ENCODE data around the gene KDM6B.
"Not testable (repeated sequence)": the region's sequence is repeated elsewhere in the genome, so short reads cannot be mapped to it uniquely, and the experiment has no call there.

Gene KDM6B, protein sequence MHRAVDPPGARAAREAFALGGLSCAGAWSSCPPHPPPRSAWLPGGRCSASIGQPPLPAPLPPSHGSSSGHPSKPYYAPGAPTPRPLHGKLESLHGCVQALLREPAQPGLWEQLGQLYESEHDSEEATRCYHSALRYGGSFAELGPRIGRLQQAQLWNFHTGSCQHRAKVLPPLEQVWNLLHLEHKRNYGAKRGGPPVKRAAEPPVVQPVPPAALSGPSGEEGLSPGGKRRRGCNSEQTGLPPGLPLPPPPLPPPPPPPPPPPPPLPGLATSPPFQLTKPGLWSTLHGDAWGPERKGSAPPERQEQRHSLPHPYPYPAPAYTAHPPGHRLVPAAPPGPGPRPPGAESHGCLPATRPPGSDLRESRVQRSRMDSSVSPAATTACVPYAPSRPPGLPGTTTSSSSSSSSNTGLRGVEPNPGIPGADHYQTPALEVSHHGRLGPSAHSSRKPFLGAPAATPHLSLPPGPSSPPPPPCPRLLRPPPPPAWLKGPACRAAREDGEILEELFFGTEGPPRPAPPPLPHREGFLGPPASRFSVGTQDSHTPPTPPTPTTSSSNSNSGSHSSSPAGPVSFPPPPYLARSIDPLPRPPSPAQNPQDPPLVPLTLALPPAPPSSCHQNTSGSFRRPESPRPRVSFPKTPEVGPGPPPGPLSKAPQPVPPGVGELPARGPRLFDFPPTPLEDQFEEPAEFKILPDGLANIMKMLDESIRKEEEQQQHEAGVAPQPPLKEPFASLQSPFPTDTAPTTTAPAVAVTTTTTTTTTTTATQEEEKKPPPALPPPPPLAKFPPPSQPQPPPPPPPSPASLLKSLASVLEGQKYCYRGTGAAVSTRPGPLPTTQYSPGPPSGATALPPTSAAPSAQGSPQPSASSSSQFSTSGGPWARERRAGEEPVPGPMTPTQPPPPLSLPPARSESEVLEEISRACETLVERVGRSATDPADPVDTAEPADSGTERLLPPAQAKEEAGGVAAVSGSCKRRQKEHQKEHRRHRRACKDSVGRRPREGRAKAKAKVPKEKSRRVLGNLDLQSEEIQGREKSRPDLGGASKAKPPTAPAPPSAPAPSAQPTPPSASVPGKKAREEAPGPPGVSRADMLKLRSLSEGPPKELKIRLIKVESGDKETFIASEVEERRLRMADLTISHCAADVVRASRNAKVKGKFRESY (N-terminal part only)

DNA sequence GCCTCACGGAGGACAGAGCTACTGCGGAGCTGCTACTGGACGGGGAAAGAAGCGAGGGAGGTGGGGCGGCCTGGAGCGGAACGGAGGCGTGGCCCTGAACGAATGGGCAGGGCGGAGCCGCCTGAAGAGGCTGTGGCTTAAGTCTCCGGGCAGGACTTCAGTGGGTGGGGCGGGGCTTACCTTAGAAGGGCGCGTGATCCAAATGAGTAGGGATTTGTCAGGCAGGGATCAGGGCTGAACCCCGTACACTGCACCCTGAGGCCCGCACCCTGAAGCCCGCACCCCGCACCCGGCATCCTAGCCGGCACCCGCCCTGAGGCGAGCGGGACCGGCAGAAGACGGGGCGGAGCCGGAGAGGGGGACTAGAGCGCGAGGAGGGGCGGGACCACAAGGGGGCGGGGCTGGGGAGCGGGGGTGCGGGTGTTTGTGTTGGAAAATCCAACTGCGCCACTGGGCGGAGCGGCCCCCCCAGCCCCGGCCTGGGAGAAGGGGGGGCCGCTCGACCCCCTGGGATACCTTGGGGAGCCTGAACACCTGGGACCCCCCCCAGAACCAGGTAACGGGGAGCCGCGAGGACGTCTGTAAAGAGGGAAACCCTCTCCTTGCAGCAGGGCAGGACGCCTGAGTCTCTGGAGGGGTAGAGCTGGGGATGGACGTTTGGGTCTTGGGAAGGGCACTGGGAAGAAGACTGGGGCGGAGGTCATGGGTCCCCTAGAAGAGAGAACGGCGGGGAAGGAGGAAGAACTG lies at the start of gene KDM6B:
TSS of gene KDM6B (plus strand) at position 423 of the 747 bp plus-strand sequence. CDS start 11,338 bp downstream, outside the sequence.
- peak; percentile 73 to 86 (median 74) for DNase-seq (ENCODE audit: low read depth in 2 of 3, low spot score in 1 of 3)

DNA sequence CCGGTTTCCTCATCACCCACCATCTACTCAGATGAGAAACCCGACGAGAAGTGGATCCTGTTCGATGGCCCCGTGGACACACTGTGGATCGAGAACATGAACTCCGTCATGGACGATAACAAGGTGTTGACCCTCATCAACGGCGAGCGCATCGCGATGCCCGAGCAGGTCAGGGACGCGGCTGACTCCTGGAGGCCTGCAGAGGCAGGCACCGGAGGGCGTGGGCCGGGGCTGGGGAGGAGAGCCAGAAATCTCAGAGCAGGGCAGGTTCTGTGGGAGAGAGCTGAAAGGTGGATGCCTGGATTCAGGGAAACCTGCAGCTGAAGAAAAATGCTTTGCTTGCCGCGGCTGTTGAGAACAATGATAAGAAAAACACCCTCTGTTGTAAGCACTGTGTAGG lies 47.2 kb upstream of the KDM6B start:
- no peak for DNase-seq (ENCODE audit: low read depth in 2 of 3, low spot score in 1 of 3)

DNA sequence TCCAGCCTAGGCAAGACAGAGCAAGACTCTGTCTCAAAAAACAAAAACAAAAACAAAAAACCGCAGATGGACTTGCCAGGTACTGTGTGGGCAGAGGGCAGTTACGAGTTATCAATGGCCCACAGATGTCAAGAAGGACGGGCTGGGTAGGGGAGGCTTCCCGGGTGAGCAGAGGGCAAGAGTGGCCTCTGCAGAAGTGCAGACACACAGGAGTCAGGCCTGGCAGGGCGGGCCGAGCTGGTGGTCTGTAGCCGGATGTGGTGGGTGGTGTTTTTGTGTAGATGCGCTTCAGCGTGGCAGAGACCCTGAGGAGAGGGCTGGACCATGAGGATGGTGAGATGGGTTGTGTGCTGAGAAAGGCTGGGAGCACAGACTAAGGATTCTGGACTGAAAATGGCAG lies 44.9 kb upstream of the KDM6B start:
- DNase-seq (ENCODE audit: low read depth in 2 of 3, low spot score in 1 of 3) = no peak

DNA sequence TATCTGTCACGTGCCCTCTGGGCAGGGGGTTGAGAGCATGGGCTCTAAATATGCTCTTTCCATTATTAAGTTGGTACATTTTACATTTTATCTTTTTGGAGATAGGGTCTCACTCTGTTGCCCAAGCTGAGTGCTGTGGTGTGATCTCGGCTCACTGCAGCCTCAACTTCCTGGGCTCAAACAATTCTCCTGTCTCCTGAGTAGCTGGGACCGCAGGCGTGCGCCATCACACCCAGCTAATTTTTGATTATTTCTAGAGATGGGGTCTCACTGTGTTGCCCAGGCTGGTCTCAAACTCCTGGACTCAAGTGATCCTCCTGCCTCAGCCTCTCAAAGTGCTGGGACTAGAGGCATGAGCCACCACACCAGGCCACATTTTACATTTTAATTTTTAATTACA lies 43.9 kb upstream of the KDM6B start:
- DNase-seq (ENCODE audit: low read depth in 2 of 3, low spot score in 1 of 3) = no peak

DNA sequence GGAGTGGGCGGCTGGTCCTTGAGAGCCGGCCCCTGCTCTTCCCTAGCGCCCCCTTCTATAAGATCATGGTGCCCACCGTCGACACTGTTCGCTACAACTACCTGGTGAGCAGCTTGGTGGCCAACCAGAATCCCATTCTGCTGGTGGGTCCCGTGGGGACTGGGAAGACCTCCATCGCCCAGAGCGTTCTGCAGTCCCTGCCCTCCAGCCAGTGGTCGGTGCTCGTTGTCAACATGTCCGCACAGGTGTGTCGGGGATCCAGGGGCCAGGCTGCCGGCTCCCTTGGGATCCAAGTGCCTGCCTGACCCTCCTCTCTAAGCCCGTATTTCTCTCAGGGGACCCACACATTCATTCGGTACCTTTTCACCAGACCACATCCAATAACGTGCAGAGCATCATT lies 41.4 kb upstream of the KDM6B start:
- no peak for DNase-seq (ENCODE audit: low read depth in 2 of 3, low spot score in 1 of 3)

DNA sequence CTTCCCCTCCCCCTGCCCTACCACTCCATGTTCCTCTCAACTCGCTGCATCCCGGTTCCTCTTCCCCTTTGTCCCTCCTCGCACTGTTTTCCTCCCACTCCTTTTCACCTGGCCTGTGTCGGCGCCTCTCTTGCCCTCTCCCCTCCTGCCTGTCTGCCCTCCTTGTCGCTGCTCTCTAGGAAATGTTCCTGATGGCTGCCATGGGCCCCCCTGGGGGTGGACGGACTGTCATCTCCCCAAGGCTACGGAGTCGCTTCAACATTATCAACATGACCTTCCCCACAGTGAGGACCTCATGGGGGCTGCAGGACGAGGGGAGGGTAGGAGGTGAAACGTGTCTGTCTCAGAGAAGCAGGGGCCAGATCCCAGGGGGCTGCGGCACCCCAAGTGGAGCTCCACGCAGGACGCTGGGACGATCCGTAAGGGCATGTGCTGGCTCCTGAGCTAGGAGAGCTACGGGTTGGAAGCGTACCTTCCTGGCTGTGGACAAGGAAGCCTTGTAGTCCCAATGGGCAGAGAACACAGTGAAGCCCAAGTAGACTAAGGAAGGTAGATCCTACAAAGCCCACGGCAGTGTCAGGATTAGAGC lies 39.8 kb upstream of the KDM6B start:
- DNase-seq (ENCODE audit: low read depth in 2 of 3, low spot score in 1 of 3) = no peak

DNA sequence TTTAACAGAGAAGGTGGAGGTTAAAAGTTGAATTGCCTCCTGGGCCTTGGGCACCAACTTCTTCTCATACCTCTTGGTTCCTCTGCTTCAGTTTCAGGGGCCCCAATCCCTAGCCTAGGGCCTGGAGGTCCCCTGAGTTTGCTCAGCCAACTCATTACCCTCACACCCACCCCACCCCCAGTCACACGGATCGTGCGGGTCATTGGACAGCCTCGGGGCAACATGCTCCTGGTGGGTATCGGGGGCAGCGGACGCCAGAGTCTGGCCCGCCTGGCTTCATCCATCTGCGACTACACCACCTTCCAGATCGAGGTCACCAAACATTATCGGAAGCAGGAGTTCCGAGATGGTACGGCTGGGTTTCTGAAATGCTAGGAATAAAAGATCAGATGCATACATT lies 36.0 kb upstream of the KDM6B start:
- DNase-seq (ENCODE audit: low read depth in 2 of 3, low spot score in 1 of 3) = no peak

DNA sequence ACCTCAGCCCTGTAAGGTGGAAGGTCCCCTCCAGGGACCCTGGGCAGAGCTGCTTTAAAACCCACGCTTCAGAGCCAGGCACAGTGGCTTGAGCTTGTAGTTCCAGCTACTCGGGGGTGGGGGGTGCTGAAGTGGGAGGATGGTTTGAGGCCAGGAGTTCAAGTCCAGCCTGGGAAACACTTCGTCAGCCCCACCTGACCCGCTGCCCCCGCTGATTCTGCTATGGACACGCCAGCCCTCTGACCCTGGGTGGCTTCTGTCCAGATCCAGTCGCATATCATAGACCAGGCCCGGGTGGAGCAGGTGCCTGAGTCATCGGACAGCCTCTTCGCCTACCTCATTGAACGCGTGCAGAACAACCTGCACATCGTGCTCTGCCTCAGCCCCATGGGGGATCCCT lies 35.2 kb upstream of the KDM6B start:
- DNase-seq (ENCODE audit: low read depth in 2 of 3, low spot score in 1 of 3) = no peak

DNA sequence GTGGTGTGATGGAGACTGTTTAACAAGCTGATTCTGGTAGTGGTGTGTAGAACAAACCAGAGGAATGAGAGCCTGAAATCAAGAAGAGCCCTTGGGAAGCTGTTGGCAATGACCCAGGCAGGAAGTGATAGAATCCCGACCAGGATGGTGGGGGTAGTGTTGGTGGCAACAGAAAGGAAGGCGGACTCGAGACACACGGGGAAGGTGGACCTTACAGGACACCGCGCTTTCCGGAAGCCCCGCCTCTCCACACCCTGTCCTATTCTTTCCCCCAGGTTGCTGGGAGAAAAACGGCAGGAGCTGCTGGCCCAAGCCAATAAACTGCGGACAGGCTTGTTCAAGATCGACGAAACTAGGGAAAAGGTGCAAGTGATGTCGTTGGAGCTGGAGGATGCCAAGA lies 30.0 kb upstream of the KDM6B start:
- no peak for DNase-seq (ENCODE audit: low read depth in 2 of 3, low spot score in 1 of 3)

DNA sequence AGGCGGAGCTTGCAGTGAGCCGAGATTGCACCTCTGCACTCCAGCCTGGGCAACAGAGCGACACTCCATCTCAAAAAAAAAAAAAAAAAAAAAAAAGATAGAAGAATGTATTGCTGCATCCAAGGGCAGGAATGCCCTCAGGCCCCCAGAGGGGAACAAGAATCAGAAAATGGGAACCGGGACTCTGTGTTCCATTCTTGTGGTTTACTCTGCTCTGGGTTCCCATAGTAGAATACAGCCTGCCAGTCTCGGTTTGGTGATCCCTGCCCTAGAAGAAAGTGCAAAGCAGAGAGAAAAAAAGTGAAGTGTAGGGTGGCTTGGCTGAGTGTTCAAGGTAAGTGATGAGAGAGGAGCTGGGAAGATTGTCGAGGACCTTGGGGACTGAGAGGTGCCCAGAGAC lies 27.4 kb upstream of the KDM6B start:
- no peak for DNase-seq (ENCODE audit: low read depth in 2 of 3, low spot score in 1 of 3)

DNA sequence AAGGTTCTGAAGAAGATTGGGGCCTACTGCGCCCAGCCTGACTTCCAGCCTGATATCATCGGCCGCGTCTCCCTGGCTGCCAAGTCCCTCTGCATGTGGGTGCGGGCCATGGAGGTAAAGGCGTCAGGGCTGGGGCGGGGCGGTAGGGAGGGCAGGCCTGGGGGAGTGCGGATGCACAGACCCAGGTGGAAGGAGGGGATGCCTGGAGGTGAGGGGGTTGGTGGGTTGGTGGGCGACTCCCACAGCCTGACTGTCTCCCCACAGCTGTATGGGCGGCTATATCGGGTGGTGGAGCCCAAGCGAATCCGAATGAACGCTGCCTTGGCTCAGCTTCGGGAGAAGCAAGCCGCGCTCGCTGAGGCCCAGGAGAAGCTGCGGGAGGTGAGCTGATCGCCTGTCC lies 26.8 kb upstream of the KDM6B start:
- DNase-seq (ENCODE audit: low read depth in 2 of 3, low spot score in 1 of 3) = no peak

DNA sequence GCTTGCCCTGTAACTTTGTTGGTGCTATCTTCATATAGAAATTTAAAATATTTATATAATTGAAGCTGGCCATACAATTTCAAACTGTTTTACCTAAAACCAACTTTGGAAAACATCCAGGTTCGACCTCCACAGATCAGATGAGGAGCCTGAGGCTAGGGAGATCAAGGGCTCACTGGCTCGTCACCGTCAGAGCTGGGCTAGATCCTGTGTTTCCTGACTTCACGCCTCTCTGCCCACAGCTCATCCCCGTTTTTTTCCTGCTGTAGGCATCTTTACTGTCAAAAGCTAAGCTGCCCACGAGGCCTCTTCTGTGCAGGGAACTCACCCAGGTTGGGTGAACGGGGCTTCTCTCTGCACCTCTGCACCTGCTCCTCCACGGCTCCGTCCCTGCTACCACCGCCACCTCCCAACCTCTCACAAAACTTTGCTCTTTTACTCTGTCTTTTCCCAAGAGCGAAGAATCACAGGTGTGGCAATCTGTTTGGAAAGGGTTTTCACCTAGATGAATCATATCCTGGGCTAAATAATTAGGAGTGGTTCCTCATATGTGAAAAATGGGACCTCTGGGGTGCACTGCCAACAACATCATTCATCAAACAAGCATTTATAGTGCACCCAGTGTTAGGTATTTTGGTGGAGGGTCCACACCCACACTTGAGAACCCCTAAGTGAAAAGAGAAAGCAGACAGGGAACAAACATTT lies 24.8 kb upstream of the KDM6B start:
- DNase-seq (ENCODE audit: low read depth in 2 of 3, low spot score in 1 of 3) = no peak

DNA sequence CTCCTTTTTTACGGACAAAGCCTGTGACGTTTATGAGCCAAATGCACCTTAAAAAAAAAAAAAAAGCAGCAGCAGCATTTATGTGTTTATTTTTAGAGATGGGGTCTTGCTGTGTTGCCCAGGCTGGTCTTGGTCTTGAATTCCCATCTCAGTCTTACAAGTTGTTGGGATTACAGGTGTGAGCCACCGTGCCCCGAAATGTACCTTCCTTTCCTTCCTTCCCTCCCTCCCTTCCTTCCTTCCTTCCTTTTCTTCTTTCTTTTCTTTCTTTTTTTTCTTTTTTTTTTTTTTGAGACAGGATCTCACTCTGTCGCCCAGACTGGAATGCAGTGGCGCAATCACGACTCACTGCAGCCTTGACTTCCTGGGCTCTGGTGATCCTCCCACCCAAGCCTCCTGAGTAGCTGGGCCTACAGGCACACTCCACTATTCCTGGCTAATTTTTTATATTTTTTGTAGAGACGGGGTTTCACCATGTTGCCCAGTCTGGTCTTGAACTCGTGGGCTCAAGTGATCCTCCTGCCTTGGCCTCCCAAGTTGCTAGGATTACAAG lies 24.1 kb upstream of the KDM6B start:
- not testable (repeated sequence) for DNase-seq (ENCODE audit: low read depth in 2 of 3, low spot score in 1 of 3)

DNA sequence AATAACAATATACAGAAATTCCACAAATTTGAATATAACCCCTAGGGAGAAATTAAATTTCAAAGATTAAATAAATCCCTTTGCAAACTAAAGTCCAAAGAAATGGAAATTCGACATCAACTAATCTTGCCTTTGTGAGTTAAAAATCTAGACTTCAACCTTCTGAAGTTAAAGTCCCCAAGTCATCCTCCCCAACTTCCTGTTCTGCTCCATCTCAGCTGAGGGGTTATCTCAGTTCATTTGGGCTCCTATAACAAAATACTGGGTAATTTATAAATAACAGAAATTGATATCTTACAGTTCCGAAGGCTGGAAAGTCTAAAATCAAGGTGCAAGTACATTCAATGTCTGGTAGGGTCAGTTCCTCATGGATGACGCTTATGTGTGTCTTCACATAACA lies 22.8 kb upstream of the KDM6B start:
- no peak for DNase-seq (ENCODE audit: low read depth in 2 of 3, low spot score in 1 of 3)

DNA sequence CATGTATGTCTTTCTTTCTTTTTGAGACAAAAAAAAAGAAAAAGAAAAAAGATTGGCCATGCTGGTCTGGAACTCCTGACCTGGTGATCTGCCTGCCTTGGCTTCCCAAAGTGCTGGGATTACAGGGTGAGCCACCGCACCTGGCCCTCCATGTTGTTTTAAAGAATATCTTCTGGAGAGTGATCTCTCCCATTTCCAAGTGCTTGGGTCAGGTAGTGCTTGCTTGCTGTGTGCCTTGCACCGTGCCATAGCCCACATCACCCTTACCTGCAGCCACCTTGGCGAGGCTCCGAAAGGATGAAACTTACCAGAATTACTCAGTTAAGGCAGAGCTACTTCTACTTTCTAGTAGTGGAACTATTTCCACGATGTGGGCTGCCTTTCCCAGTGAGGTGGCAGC lies 19.0 kb upstream of the KDM6B start:
- DNase-seq (ENCODE audit: low read depth in 2 of 3, low spot score in 1 of 3) = no peak

DNA sequence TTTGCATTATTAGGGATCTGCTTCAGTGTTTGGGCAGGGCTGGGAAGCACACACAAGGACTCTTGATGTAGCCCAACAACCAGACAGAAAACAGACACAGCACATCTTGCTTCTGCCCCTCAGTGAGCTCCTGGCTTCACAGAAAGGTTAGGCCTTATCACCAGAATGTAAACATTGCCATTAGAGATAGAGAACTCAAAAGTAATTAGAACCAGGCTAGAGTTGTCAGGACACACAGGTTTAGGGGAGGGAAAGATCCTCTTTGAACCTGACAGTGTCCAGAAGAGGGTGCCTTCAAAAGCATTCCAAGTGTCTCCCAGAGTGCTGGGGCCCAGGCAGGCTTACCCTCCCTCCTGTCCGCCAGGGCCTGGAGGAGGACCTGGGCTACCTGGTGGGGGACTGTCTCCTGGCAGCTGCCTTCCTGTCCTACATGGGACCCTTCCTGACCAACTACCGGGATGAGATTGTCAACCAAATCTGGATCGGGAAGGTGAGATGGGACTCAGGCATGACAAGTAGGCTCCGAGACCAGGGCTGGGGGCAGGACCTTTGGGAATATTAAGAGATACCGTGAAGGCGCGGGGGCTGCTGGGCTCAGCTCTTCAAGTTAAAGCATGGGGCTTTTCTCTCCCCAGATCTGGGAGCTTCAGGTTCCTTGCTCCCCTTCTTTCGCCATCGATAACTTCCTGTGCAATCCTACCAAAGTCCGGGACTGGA lies 16.9 kb upstream of the KDM6B start:
- no peak for DNase-seq (ENCODE audit: low read depth in 2 of 3, low spot score in 1 of 3)

DNA sequence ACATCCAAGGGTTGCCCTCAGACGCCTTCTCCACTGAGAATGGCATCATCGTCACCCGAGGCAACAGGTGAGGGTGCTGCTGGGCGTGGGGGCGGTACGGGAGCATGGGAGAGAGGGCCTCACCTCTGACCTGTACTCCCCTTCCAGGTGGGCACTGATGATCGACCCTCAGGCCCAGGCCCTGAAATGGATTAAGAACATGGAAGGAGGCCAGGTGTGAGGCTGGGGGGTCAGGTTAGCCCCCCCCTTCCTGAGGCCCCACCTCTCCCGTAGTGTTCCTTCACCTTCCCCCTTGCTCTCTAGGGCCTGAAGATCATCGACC lies 16.4 kb upstream of the KDM6B start:
- DNase-seq (ENCODE audit: low read depth in 2 of 3, low spot score in 1 of 3) = no peak

DNA sequence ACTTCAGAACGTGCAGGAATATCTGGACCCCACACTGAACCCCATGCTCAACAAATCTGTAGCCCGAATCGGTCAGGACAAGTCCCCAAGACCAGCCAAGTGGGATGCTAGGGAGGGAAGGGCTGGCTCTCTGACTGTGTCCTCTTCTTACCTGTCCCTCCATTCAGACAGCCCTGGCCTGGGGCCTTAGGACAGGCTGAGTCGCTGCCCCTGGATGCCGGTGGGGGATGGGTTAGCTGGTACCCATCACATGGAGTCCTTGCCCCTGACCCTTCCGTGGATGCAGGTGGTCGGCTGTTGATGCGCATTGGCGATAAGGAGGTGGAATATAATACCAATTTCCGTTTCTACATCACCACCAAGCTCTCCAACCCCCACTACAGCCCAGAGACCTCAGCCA lies 16.0 kb upstream of the KDM6B start:
- no peak for DNase-seq (ENCODE audit: low read depth in 2 of 3, low spot score in 1 of 3)
